GM10266 (cell line): Measurements from ENCODE around the gene ALOX15B.

Experiments
- DNase-seq: peaks from one replicate; pipeline ENCODE4 v3.0.0; 2012; ENCODE audit errors: extremely low spot score
- TF ChIP-seq, protein P1 (sequence below): IDR thresholded peaks from 2 replicates; pipeline ENCODE4 v1.5.1; 2012; ENCODE audit warnings: mild to moderate bottlenecking, low read depth; ENCODE audit not compliant: control insufficient read depth, insufficient read depth; ENCODE audit errors: missing control alignments

Gene ALOX15B

GRCh38 chr17:8031261-8031661 lies 7.6 kb upstream of the ALOX15B start:
- TF ChIP-seq, protein P1, sequence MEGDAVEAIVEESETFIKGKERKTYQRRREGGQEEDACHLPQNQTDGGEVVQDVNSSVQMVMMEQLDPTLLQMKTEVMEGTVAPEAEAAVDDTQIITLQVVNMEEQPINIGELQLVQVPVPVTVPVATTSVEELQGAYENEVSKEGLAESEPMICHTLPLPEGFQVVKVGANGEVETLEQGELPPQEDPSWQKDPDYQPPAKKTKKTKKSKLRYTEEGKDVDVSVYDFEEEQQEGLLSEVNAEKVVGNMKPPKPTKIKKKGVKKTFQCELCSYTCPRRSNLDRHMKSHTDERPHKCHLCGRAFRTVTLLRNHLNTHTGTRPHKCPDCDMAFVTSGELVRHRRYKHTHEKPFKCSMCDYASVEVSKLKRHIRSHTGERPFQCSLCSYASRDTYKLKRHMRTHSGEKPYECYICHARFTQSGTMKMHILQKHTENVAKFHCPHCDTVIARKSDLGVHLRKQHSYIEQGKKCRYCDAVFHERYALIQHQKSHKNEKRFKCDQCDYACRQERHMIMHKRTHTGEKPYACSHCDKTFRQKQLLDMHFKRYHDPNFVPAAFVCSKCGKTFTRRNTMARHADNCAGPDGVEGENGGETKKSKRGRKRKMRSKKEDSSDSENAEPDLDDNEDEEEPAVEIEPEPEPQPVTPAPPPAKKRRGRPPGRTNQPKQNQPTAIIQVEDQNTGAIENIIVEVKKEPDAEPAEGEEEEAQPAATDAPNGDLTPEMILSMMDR: no peak
- no peak for DNase-seq

DNA sequence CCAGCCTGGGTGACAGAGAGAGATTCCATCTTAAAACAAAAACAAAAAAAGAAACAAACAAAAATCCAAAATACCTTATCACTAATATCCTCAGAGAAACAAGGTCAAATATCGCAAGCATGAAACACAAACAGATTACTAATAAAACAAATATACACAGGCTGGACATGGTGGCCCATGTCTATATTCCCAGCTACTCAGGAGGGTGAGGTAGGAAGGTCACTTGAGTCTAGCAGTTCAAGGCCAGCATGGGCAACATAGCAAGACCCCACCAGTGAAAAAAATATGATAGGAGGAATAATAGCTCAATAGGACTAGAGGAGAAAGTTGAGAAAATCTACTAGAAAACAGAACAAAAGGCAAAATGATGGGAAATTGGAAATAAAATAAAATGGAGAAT lies 6.9 kb upstream of the ALOX15B start:
- TF ChIP-seq, protein P1: no peak
- no peak for DNase-seq

DNA sequence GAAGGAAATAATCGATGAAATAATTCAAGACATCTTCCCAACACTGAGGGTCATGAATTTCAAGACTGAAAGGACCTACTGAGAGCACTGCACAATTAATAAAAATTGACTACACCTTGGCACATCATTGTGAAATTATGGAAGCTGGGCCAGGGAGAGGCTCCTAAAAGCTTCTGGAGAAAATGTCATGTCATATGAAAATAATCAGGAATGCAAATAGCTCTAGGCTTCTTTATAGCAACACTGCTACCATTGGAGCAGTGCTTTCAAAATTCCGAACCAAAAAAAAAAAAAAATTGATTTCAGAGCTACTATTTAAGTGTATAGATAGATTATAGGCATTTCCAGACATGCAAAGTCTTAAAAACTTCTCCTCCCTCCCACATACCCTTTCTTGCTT lies 6.4 kb upstream of the ALOX15B start:
- no peak for DNase-seq
- TF ChIP-seq, protein P1: no peak

DNA sequence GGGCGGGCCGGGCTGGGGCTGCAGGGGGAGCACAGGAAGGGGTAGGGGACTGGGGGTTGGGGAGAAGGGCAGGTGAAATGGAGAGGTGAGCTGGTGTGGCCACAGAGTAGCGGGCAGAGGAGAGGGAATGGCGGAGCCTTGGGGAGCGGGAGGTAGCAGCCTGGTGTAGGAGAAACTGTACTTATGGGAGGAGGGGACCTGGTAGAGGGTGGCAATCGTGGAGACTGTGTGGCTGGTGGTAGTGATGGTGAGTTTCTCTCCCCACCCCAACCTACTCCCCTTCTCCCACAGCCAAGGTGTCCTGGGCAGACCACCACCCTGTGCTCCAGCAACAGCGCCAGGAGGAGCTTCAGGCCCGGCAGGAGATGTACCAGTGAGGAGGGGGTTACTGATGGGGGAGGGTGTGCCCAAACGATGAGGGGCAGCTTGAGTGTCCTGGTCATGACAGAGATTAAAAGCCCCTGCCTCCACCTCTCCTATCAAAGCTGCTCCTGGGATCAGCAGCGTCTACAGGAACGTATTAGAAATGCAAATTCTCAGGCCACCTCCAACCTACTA lies 831 bp downstream of the ALOX15B start:
- DNase-seq: no peak
- TF ChIP-seq, protein P1: no peak

GRCh38 chr17:8041249-8041928 lies 2.5 kb downstream of the ALOX15B start:
- peak; percentile 71 for DNase-seq
- TF ChIP-seq, protein P1: peak; percentile 60

DNA sequence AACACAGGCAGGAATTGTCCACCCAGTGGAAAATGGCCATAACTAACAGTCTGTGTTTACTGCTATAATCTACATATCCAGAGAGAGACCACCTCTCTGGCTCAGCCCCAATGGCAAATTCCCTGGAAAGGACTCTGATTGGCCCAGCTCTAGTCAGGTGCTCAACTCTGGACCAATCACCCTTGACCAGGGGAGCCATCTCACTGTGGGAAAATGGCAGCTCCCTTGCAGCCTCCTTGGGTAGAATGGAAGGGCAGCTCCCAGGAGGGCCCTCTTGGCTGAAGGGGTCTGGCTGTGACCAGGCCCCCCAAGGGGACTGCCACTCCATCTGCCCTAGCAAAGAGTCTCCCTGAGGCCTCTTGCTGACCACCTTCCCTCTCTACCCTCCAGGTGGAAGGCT lies 3.1 kb downstream of the ALOX15B start:
- DNase-seq: no peak
- TF ChIP-seq, protein P1: no peak
